ENCODE results near the gene OR2S2. TPM values are rescaled to one million over a fixed set of nuclear protein-coding genes. Genes with fewer than 3 reads are reported as not detected.
"Not testable (repeated sequence)": the region's sequence is repeated elsewhere in the genome, so short reads cannot be mapped to it uniquely, and the experiment has no call there.

Gene OR2S2
- total RNA-seq, 1 experiment from 2014 or later = not detected

DNA sequence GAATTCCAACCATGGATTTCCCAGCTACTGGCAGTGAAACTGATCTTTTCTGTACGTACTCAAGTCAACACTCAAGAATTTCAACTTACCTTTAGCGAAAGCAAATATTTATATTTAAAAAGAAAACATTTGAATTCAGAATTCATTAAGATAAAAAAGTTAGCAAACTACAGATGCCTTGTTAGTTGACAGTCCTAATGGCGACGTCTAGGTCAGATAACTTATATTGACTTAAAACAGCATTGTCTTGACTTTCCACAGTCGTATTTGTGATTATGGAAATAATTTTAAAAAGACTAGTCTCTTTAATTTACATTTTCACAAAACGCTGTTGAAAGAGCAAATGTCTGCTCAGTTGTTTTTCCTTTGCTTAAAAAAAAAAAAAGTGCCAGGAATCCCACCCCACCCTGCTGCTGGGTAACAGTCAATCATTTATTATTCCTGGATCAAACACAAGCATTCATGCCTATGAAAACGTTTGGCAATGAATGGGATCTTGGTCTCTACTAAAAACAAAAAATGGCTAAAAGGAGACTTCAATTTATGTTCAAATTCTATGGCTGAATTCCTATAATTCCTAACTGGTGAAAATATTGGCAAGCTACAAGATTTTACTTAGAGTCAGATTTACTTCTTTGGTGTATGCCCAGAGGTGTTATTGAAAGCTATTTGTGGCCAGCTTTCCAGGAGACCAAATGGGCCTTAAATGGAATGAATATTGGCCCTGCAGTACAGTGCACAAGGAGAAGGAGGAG, 22.0 kb downstream of the OR2S2 start:
- no peaks in the 10 kb centered on the region for H3K4me1 ChIP-seq (ENCODE audit: control insufficient read depth, insufficient read depth, low read length)
- in situ Hi-C loops (cut with HindIII; ENCODE audit: low pct_unique_long_range_greater_than_20kb, low sequenced_read_pairs) = no loop called here
- TF ChIP-seq TCF7L2 (IDR thresholded peaks at IDR 0.05; ENCODE audit: low read depth, low read length) = no peak
- no TSS peak for BruUV-seq (replicated peaks)
- no peaks in the 10 kb centered on the region for H3K27me3 ChIP-seq (ENCODE audit: control insufficient read depth, insufficient read depth, low read length)
- H3K4me3 ChIP-seq (ENCODE audit: low read depth in 2 of 2, low read length in 2 of 2) = no peak overlapping the region
- intact Hi-C loops (cut with micrococcal nuclease; ENCODE audit: unreplicated experiment) = no loop called here
- no peak for DNase-seq (ENCODE audit: low read depth, low spot score)
- CTCF ChIA-PET = interaction anchor here (0.6 to 0.7 kb wide), 3 partner anchors 12 to 58 kb away, joined by 3 to 5 read pairs (median 4); no protein-coding TSS in a partner anchor
- no peaks in the 10 kb centered on the region for H3K36me3 ChIP-seq (ENCODE audit: control insufficient read depth, insufficient read depth, low read length)
- ATAC-seq = no peak
- POLR2A ChIA-PET = interaction anchor here (0.6 kb wide), 1 partner anchor 47 kb away, joined by 3 read pairs; no protein-coding TSS in a partner anchor
- no peak overlapping the region for H3K27ac ChIP-seq (ENCODE audit: low read length)
- no peaks in the 10 kb centered on the region for H3K9me3 ChIP-seq (ENCODE audit: control insufficient read depth, insufficient read depth, low read depth, low read length)

DNA sequence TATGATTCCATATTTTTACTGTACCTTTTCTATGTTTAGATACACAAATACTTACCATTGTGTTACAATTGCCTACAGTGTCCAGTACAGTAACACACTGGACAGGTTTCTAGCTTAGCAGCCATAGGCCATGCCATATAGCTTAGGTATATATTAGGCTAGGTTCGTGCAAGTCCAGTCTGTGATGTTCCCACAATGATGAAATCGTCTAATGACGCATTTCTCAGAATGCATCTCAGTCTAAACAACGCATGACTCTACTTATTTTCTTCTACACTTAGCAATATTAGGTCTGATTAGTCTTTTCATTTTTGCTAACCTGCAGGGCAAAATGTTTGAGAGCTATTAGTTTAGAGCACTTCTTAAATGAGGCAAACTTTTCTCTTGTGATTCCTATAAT, 22.7 kb downstream of the OR2S2 start:
- DNase-seq (ENCODE audit: low read depth, low spot score) = no peak

DNA sequence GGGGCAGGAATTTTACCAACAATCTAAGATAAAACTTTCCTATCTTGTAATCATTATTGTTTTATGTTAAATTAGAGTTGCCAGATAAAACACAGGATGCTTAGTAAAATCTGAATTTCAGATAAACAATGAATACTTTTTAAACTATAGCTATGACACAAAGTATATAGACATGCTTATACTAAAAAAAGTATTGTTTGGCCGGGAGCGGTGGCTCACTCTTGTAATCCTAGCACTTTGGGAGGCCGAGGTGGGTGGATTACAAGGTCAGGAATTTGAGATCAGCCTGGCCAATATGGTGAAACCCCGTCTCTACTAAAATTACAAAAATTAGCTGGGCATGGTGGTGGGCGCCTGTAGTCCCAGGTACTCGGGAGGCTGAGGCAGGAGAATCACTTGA, 23.9 kb downstream of the OR2S2 start:
- CTCF ChIA-PET; intact Hi-C loops (cut with micrococcal nuclease; ENCODE audit: unreplicated experiment); in situ Hi-C loops (cut with HindIII; ENCODE audit: low pct_unique_long_range_greater_than_20kb, low sequenced_read_pairs); H3K4me3 ChIP-seq (ENCODE audit: low read depth in 2 of 2, low read length in 2 of 2); BruUV-seq (replicated peaks); H3K27me3 ChIP-seq (ENCODE audit: control insufficient read depth, insufficient read depth, low read length); ATAC-seq; H3K4me1 ChIP-seq (ENCODE audit: control insufficient read depth, insufficient read depth, low read length); DNase-seq (ENCODE audit: low read depth, low spot score); POLR2A ChIA-PET; H3K27ac ChIP-seq (ENCODE audit: low read length); H3K9me3 ChIP-seq (ENCODE audit: control insufficient read depth, insufficient read depth, low read depth, low read length); H3K36me3 ChIP-seq (ENCODE audit: control insufficient read depth, insufficient read depth, low read length): not testable (repeated sequence)

More for the DNA sequence above, 22.7 kb downstream of the OR2S2 start:
- Histone ChIP-seq H3K27ac (ENCODE audit: low read length) (no peak overlapping the region), H3K4me3 (ENCODE audit: low read depth in 2 of 2, low read length in 2 of 2) (no peak overlapping the region), H3K27me3 (ENCODE audit: control insufficient read depth, insufficient read depth, low read length) (no peaks in the 10 kb centered on the region), H3K36me3 (ENCODE audit: control insufficient read depth, insufficient read depth, low read length) (no peaks in the 10 kb centered on the region), H3K4me1 (ENCODE audit: control insufficient read depth, insufficient read depth, low read length) (no peaks in the 10 kb centered on the region), H3K9me3 (ENCODE audit: control insufficient read depth, insufficient read depth, low read depth, low read length) (no peaks in the 10 kb centered on the region)
- no peak for ATAC-seq
- intact Hi-C loops (cut with micrococcal nuclease; ENCODE audit: unreplicated experiment) = no loop called here
- CTCF ChIA-PET = interaction anchor here (0.6 kb wide), 1 partner anchor 46 kb away, joined by 3 read pairs; no protein-coding TSS in a partner anchor
- no peak for TF ChIP-seq POLR2AphosphoS5 (IDR thresholded peaks at IDR 0.05; ENCODE audit: low read depth, low read length)
- TF ChIP-seq, protein P1, sequence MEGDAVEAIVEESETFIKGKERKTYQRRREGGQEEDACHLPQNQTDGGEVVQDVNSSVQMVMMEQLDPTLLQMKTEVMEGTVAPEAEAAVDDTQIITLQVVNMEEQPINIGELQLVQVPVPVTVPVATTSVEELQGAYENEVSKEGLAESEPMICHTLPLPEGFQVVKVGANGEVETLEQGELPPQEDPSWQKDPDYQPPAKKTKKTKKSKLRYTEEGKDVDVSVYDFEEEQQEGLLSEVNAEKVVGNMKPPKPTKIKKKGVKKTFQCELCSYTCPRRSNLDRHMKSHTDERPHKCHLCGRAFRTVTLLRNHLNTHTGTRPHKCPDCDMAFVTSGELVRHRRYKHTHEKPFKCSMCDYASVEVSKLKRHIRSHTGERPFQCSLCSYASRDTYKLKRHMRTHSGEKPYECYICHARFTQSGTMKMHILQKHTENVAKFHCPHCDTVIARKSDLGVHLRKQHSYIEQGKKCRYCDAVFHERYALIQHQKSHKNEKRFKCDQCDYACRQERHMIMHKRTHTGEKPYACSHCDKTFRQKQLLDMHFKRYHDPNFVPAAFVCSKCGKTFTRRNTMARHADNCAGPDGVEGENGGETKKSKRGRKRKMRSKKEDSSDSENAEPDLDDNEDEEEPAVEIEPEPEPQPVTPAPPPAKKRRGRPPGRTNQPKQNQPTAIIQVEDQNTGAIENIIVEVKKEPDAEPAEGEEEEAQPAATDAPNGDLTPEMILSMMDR (IDR thresholded peaks at IDR 0.05) = no peak
- POLR2A ChIA-PET = no interaction called here
- in situ Hi-C loops (cut with HindIII; ENCODE audit: low pct_unique_long_range_greater_than_20kb, low sequenced_read_pairs) = no loop called here
- no TSS peak for BruUV-seq (replicated peaks)

DNA sequence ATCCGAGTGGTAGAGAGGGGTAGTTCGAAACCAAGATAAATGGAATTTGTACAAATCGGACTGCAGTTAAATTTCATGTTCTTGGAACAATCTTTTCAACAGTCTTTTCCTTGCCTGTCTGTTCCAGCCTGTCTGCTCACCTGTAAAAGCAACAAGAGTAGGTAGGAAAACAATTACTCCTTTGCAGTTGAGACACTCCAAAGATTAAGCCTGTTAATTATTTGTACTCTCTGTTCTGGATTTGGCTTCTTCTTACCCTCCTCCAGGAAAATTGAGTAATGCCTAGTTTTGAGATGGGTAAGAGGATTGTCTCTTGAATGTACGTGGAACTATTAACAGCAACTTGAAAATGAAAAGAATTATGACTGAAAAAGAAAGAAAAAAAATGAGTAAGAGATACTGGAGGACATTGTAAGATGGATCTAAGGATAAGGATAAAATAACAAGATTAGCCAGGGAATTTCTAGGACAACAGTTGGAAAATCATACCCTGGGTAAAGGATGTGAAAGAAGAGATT, 24.3 kb downstream of the OR2S2 start:
- TF ChIP-seq POLR2AphosphoS5 (IDR thresholded peaks at IDR 0.05; ENCODE audit: low read depth, low read length) (no peak), SIN3A (IDR thresholded peaks at IDR 0.05; ENCODE audit: borderline replicate concordance, insufficient read depth, low read depth, low read length) (no peak), TCF7L2 (IDR thresholded peaks at IDR 0.05; ENCODE audit: low read depth, low read length) (no peak)
- TF ChIP-seq, protein P1 (IDR thresholded peaks at IDR 0.05) = no peak
- TF ChIP-seq, protein P2, sequence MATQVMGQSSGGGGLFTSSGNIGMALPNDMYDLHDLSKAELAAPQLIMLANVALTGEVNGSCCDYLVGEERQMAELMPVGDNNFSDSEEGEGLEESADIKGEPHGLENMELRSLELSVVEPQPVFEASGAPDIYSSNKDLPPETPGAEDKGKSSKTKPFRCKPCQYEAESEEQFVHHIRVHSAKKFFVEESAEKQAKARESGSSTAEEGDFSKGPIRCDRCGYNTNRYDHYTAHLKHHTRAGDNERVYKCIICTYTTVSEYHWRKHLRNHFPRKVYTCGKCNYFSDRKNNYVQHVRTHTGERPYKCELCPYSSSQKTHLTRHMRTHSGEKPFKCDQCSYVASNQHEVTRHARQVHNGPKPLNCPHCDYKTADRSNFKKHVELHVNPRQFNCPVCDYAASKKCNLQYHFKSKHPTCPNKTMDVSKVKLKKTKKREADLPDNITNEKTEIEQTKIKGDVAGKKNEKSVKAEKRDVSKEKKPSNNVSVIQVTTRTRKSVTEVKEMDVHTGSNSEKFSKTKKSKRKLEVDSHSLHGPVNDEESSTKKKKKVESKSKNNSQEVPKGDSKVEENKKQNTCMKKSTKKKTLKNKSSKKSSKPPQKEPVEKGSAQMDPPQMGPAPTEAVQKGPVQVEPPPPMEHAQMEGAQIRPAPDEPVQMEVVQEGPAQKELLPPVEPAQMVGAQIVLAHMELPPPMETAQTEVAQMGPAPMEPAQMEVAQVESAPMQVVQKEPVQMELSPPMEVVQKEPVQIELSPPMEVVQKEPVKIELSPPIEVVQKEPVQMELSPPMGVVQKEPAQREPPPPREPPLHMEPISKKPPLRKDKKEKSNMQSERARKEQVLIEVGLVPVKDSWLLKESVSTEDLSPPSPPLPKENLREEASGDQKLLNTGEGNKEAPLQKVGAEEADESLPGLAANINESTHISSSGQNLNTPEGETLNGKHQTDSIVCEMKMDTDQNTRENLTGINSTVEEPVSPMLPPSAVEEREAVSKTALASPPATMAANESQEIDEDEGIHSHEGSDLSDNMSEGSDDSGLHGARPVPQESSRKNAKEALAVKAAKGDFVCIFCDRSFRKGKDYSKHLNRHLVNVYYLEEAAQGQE (IDR thresholded peaks at IDR 0.05; ENCODE audit: insufficient read depth in 1 of 2, low read depth in 2 of 2, low read length in 1 of 2) = no peak
- POLR2A ChIA-PET = no interaction called here
- in situ Hi-C loops (cut with HindIII; ENCODE audit: low pct_unique_long_range_greater_than_20kb, low sequenced_read_pairs) = no loop called here

More for the DNA sequence above, 24.3 kb downstream of the OR2S2 start:
- Histone ChIP-seq H3K4me3 (ENCODE audit: low read depth in 2 of 2, low read length in 2 of 2) (no peak overlapping the region), H3K4me1 (ENCODE audit: control insufficient read depth, insufficient read depth, low read length) (no peaks in the 10 kb centered on the region), H3K27me3 (ENCODE audit: control insufficient read depth, insufficient read depth, low read length) (no peaks in the 10 kb centered on the region), H3K27ac (ENCODE audit: low read length) (no peak overlapping the region), H3K36me3 (ENCODE audit: control insufficient read depth, insufficient read depth, low read length) (no peaks in the 10 kb centered on the region), H3K9me3 (ENCODE audit: control insufficient read depth, insufficient read depth, low read depth, low read length) (no peaks in the 10 kb centered on the region)
- CTCF ChIA-PET = interaction anchor here (0.6 kb wide), 1 partner anchor 13 kb away, joined by 7 read pairs; no protein-coding TSS in a partner anchor
- ATAC-seq = no peak
- intact Hi-C loops (cut with micrococcal nuclease; ENCODE audit: unreplicated experiment) = no loop called here
- BruUV-seq (replicated peaks) = no TSS peak
- no peak for DNase-seq (ENCODE audit: low read depth, low spot score)
